ENCODE results near the gene RAD51AP1. TPM values are rescaled to one million over a fixed set of nuclear protein-coding genes. Genes with fewer than 3 reads are reported as not detected.

Gene RAD51AP1
- total and polyA plus RNA-seq, 4 donors = 2.1 to 6.9 (median 3.5) TPM

GRCh38 chr12:4496145-4496838 is 42.4 kb upstream of the RAD51AP1 start:
- DNase-seq (no peak), ATAC-seq (ENCODE audit: insufficient read depth, low FRiP score) (no peak)
- 89% methylated on average over 1 of the region's 1 CpG for WGBS, 2 donors
- Histone ChIP-seq H3K27ac (ENCODE audit: low read depth in 1 of 2, low read length in 1 of 2) (no peak overlapping the region), H3K4me1 (ENCODE audit: control insufficient read depth in 5 of 5, insufficient read depth in 5 of 5, low read length in 5 of 5) (no peaks in the 10 kb centered on the region), H3K36me3 (ENCODE audit: control insufficient read depth in 4 of 4, insufficient read depth in 4 of 4, low read length in 4 of 4) (peaks cover 12 to 31% (median 15%) of the 10 kb centered on the region in 4 donors), H3K9ac (ENCODE audit: insufficient read depth in 1 of 2, low read length in 2 of 2) (no peak overlapping the region), H3K27me3 (ENCODE audit: control insufficient read depth in 3 of 3, insufficient read depth in 3 of 3, low read length in 2 of 3) (no peaks in the 10 kb centered on the region), H3K9me3 (ENCODE audit: control insufficient read depth in 4 of 4, insufficient read depth in 3 of 4, low read length in 3 of 4) (peaks cover 0 to 2% (median 0%) of the 10 kb centered on the region in 4 donors), H3K4me3 (no peak overlapping the region)
- no peak for TF ChIP-seq CTCF (IDR thresholded peaks at IDR 0.05; ENCODE audit: control extremely low read depth, extremely low read depth)

- Histone ChIP-seq H3K27me3 (ENCODE audit: control insufficient read depth in 3 of 3, insufficient read depth in 3 of 3, low read length in 2 of 3) (no peaks in the 10 kb centered on the region), H3K4me3 (no peak overlapping the region), H3K36me3 (ENCODE audit: control insufficient read depth in 4 of 4, insufficient read depth in 4 of 4, low read length in 4 of 4) (peaks cover 15 to 35% (median 26%) of the 10 kb centered on the region in 4 donors), H3K4me1 (ENCODE audit: control insufficient read depth in 5 of 5, insufficient read depth in 5 of 5, low read length in 5 of 5) (no peaks in the 10 kb centered on the region), H3K27ac (ENCODE audit: low read depth in 1 of 2, low read length in 1 of 2) (no peak overlapping the region), H3K9ac (ENCODE audit: insufficient read depth in 1 of 2, low read length in 2 of 2) (no peak overlapping the region), H3K9me3 (ENCODE audit: control insufficient read depth in 4 of 4, insufficient read depth in 3 of 4, low read length in 3 of 4) (peaks cover 0 to 2% (median 0%) of the 10 kb centered on the region in 4 donors)
- ATAC-seq (ENCODE audit: insufficient read depth, low FRiP score) = no peak
- 98 to 99% methylated on average over 1 of the region's 1 CpG for WGBS, 2 donors
- no peak for TF ChIP-seq CTCF (IDR thresholded peaks at IDR 0.05; ENCODE audit: control extremely low read depth, extremely low read depth)
- DNase-seq = no peak
Observed at GRCh38 chr12:4499186-4499585, 39.5 kb upstream of the RAD51AP1 start.

- no peak for DNase-seq
- ATAC-seq (ENCODE audit: insufficient read depth, low FRiP score) = no peak
- WGBS, 2 donors = 100% methylated on average over 1 of the region's 1 CpG
- no peak for TF ChIP-seq CTCF (IDR thresholded peaks at IDR 0.05; ENCODE audit: control extremely low read depth, extremely low read depth)
- Histone ChIP-seq H3K27ac (ENCODE audit: low read depth in 1 of 2, low read length in 1 of 2) (no peak overlapping the region), H3K4me1 (ENCODE audit: control insufficient read depth in 5 of 5, insufficient read depth in 5 of 5, low read length in 5 of 5) (peaks cover 0 to 2% (median 0%) of the 10 kb centered on the region in 5 donors), H3K9ac (ENCODE audit: insufficient read depth in 1 of 2, low read length in 2 of 2) (no peak overlapping the region), H3K27me3 (ENCODE audit: control insufficient read depth in 3 of 3, insufficient read depth in 3 of 3, low read length in 2 of 3) (no peaks in the 10 kb centered on the region), H3K9me3 (ENCODE audit: control insufficient read depth in 4 of 4, insufficient read depth in 3 of 4, low read length in 3 of 4) (no peaks in the 10 kb centered on the region), H3K36me3 (ENCODE audit: control insufficient read depth in 4 of 4, insufficient read depth in 4 of 4, low read length in 4 of 4) (peaks cover 4 to 20% (median 13%) of the 10 kb centered on the region in 4 donors), H3K4me3 (no peak overlapping the region)
Observed at GRCh38 chr12:4505376-4505986, 33.2 kb upstream of the RAD51AP1 start.

Data from lung (tissue), 12 donors.